Endothelial cell of umbilical vein (primary cell): ENCODE data around the gene PXN.

Experiments used
- POLR2AphosphoS5 ChIP-seq: IDR thresholded peaks from 2 replicates; pipeline ENCODE4 v1.6.1; 2012; ENCODE audit warnings: low read depth, mild to moderate bottlenecking, control low read depth, low read length, moderate library complexity; ENCODE audit not compliant: insufficient read depth
- TF ChIP-seq, protein P1 (sequence below), 2 donors: IDR thresholded peaks; 1 replicate in 1 of 2; 2 replicates in 1 of 2; pipeline ENCODE4 v1.5.1; 2011; ENCODE audit warnings: low read length in 2 of 2, mild to moderate bottlenecking in 2 of 2, moderate library complexity in 2 of 2, control low read depth in 1 of 2, inconsistent platforms in 1 of 2, low read depth in 1 of 2; ENCODE audit not compliant: insufficient read depth in 1 of 2; ENCODE audit errors: extremely low read depth in 1 of 2

- TF ChIP-seq, protein P1, sequence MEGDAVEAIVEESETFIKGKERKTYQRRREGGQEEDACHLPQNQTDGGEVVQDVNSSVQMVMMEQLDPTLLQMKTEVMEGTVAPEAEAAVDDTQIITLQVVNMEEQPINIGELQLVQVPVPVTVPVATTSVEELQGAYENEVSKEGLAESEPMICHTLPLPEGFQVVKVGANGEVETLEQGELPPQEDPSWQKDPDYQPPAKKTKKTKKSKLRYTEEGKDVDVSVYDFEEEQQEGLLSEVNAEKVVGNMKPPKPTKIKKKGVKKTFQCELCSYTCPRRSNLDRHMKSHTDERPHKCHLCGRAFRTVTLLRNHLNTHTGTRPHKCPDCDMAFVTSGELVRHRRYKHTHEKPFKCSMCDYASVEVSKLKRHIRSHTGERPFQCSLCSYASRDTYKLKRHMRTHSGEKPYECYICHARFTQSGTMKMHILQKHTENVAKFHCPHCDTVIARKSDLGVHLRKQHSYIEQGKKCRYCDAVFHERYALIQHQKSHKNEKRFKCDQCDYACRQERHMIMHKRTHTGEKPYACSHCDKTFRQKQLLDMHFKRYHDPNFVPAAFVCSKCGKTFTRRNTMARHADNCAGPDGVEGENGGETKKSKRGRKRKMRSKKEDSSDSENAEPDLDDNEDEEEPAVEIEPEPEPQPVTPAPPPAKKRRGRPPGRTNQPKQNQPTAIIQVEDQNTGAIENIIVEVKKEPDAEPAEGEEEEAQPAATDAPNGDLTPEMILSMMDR (IDR thresholded peaks at IDR 0.05; ENCODE audit: extremely low read depth in 1 of 2, insufficient read depth in 1 of 2, low read depth in 1 of 2, low read length in 2 of 2) = no peak
- peak; percentile 100 for TF ChIP-seq POLR2AphosphoS5
Observed at GRCh38 chr12:120292661-120293531, 27.4 kb upstream of the PXN start, which contains the start of gene RNU4-1.
